ENCODE data around the gene ZACN.
A peak's percentile ranks its signal among the peaks of the same experiment; 100 is the strongest.

The ZACN gene

DNA sequence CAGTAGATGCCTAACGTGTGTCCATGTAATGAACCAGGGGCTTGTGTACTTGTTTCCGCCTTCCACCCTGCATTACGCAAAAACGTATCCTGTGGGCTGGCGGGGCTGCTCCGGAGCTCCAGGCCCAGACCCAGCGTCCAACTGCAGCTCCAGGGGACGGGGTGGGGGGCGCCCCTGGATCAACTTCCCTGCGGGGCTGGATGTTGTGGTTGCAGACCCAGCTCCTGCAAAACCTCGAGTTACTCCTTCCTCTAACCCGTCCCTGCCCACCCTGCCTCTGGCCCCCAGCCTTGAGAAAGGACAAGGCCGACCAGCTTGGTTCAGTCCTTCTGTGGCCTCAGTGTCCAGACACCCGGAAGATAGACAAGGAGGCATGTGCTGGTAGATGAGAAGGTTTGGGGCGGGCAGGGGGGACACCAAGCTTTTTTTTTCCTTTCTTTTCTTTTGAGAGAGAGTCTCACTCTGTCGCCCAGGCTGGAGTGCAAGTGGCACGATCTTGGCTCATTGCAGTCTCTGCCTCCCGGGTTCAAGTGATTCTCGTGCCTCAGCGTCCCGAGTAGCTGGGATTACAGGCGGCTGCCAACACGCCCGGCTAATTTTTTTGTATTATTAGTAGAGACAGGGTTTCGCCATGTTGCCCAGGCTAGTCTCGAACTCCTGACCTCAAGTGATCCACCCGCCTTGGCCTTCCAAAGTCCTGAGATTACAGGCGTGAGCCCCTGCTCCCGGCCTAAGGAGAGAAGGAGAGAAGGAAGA, 25.3 kb downstream of the ZACN start:
- peak overlapping the region; percentile 83 for H3K4me3 ChIP-seq (ENCODE audit: low read length)
- H3K36me3 ChIP-seq (ENCODE audit: control insufficient read depth, insufficient read depth, low read length): peaks cover 8% of the 10 kb centered on the region
- H3K4me1 ChIP-seq (ENCODE audit: control insufficient read depth, insufficient read depth, low read length): peaks cover 5% of the 10 kb centered on the region
- no peak overlapping the region for H3K9ac ChIP-seq (ENCODE audit: low read length)
- no peaks in the 10 kb centered on the region for H3K27me3 ChIP-seq (ENCODE audit: control insufficient read depth, insufficient read depth, low read length)
- peak overlapping the region; percentile 75 for H3K27ac ChIP-seq (ENCODE audit: low read depth, low read length)

DNA sequence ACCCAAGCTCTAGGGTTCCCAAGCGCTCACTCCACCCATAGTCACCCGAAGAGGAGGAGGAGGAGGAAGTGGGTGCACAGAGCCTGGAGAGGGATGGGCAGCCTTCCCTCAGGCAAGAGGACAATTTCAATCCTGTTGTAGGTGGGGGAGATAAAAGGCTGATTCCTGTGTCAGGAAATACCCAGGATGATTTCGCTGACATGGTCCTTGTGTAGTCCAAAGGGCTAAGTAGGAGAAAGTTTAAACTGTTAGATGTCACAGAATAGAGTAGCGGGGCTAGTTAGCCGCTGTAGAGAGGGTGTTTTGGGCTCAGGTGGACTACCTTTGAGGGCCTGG, 25.9 kb downstream of the ZACN start:
- Histone ChIP-seq H3K9ac (ENCODE audit: low read length) (no peak overlapping the region), H3K4me3 (ENCODE audit: low read length) (no peak overlapping the region), H3K36me3 (ENCODE audit: control insufficient read depth, insufficient read depth, low read length) (peaks cover 8% of the 10 kb centered on the region), H3K27ac (ENCODE audit: low read depth, low read length) (no peak overlapping the region), H3K27me3 (ENCODE audit: control insufficient read depth, insufficient read depth, low read length) (no peaks in the 10 kb centered on the region), H3K4me1 (ENCODE audit: control insufficient read depth, insufficient read depth, low read length) (peaks cover 5% of the 10 kb centered on the region)

DNA sequence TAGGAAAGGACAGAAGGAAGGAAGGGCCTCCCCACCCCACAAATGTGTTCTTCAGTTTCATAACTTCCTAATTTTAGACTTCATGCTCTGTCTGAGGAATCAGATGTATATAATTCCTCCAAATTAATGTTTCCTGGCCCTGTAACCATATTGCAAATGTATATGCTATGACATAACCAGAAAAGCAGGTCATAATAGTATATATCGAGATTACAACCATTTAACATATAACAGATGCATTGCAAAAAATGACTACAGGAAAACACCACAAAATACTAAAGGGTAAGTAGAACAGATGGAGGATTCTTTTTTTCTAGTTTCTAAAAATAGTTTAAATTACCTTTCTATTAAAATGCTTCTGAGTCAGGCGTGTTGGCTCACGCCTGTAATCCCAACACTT, 27.7 kb downstream of the ZACN start:
- Histone ChIP-seq H3K27me3 (ENCODE audit: control insufficient read depth, insufficient read depth, low read length) (no peaks in the 10 kb centered on the region), H3K4me1 (ENCODE audit: control insufficient read depth, insufficient read depth, low read length) (peaks cover 5% of the 10 kb centered on the region), H3K9ac (ENCODE audit: low read length) (no peak overlapping the region), H3K27ac (ENCODE audit: low read depth, low read length) (no peak overlapping the region), H3K4me3 (ENCODE audit: low read length) (no peak overlapping the region), H3K36me3 (ENCODE audit: control insufficient read depth, insufficient read depth, low read length) (peaks cover under 1% of the 10 kb centered on the region)

DNA sequence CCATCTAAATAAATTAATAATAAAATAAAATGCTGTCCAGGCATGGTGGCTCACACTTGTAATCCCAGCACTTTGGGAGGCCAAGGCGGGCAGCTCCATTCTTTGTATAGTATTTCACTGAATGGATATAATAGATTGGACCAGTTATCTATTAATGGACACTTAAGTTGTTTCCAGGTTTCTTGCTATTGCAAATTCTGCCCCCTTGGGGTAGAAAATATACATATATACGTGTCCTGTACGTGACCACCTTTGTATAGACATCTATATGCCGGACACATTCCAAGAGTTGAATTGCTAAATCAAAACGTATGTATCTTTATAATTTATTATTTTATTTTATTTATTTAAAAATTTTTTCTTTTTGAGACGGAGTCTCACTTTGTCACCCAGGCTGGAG, 28.5 kb downstream of the ZACN start:
- Histone ChIP-seq H3K4me1 (ENCODE audit: control insufficient read depth, insufficient read depth, low read length) (peaks cover 5% of the 10 kb centered on the region), H3K27ac (ENCODE audit: low read depth, low read length) (no peak overlapping the region), H3K9ac (ENCODE audit: low read length) (no peak overlapping the region), H3K4me3 (ENCODE audit: low read length) (no peak overlapping the region), H3K36me3 (ENCODE audit: control insufficient read depth, insufficient read depth, low read length) (no peaks in the 10 kb centered on the region), H3K27me3 (ENCODE audit: control insufficient read depth, insufficient read depth, low read length) (no peaks in the 10 kb centered on the region)

DNA sequence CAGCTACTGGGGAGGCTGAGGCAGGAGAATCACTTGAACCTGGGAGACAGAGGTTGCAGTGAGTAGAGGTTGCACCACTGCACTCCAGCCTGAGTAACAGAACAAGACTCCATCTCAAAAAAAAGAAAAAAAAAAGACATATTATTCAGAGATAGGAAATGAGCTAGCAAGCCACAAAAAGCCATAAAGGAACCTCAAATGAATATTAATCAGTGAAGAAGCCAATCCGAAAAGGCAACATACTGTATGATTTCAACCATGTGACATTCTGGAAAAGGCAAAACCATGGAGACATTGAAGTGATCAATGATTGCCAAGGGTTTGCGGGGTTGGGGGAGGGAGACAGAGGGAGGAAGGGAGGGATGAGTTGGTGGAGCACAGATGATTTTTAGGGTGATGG, 33.0 kb downstream of the ZACN start:
- Histone ChIP-seq H3K27me3 (ENCODE audit: control insufficient read depth, insufficient read depth, low read length) (no peaks in the 10 kb centered on the region), H3K9ac (ENCODE audit: low read length) (no peak overlapping the region), H3K36me3 (ENCODE audit: control insufficient read depth, insufficient read depth, low read length) (no peaks in the 10 kb centered on the region), H3K27ac (ENCODE audit: low read depth, low read length) (no peak overlapping the region), H3K4me3 (ENCODE audit: low read length) (no peak overlapping the region), H3K4me1 (ENCODE audit: control insufficient read depth, insufficient read depth, low read length) (no peaks in the 10 kb centered on the region)

DNA sequence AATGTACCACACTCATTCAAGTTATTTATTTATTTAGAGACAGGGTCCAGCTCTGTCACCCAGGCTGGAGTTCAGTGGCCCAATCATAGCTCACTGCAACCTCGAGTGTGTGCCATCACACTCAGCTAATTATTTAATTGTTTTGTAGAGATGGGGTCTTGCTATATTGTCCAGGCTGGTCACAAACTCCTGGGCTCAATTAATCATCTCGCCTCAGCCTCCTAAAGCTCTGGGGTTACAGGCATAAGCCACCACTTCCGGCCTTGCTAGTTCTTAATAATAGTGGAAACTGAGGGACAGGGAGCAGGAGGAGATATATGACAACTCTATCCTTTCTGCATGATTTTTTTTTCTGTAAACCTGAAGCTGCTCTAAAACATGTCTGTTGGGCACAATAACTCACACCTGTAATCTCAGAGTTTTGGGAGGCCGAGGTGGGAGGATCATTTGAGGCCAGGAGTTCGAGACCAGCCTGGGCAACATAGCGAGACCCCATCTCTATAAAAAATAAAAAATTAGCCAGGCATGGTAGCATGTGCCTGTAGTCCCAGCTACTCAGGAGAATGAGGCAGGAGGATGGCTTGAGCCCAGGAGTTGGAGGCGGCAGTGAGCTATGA, 36.3 kb downstream of the ZACN start:
- H3K27me3 ChIP-seq (ENCODE audit: control insufficient read depth, insufficient read depth, low read length): no peaks in the 10 kb centered on the region
- H3K36me3 ChIP-seq (ENCODE audit: control insufficient read depth, insufficient read depth, low read length): no peaks in the 10 kb centered on the region
- no peaks in the 10 kb centered on the region for H3K4me1 ChIP-seq (ENCODE audit: control insufficient read depth, insufficient read depth, low read length)
- no peak overlapping the region for H3K4me3 ChIP-seq (ENCODE audit: low read length)
- H3K27ac ChIP-seq (ENCODE audit: low read depth, low read length): no peak overlapping the region
- H3K9ac ChIP-seq (ENCODE audit: low read length): no peak overlapping the region

DNA sequence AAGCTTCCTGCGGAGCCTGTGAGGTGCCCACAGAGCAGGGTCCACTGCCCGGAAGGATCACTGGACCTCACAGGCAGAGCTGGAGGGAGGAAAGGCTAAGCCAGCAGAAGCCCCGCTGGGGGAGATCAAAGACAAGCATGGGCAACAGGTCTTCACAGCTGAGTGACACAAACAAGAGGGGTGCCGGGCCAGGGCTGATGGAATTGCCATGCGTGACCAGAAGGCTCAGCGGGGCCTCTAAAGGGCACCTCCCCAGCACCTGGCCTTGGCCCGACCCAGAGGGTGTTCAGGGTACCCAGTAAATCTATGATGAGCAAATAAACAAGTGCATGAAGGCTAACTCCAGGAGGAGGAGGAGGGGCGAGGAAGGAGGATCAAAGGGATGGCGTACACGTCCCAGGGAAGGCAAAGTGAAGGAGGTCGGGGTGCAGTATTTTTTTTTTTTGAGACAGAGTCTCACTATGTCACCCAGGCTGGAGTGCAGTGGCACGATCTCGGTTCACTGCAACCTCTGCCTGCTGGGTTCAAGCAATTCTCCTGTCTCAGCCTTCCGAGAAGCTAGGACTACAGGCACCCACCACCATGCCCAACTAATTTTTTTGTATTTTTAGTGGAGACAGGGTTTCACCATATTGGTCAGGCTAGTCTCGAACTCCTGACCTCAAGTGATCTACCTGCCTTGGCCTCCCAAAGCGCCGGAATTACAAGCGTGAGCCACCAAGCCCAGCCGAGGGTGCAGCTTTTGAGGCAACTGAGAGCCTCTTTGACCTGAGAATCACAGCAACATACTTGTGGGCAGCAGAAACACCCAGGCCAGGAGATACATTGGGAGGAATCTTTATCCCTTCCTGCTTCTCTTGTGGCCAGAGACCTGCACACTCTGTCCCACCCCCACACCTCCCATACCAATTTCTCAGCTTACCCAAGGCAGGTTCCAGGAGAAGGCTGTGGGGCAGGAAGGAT, 40.7 kb downstream of the ZACN start:
- H3K36me3 ChIP-seq (ENCODE audit: control insufficient read depth, insufficient read depth, low read length): no peaks in the 10 kb centered on the region
- H3K4me3 ChIP-seq (ENCODE audit: low read length): no peak overlapping the region
- H3K27ac ChIP-seq (ENCODE audit: low read depth, low read length): no peak overlapping the region
- no peak overlapping the region for H3K9ac ChIP-seq (ENCODE audit: low read length)
- H3K27me3 ChIP-seq (ENCODE audit: control insufficient read depth, insufficient read depth, low read length): no peaks in the 10 kb centered on the region
- H3K4me1 ChIP-seq (ENCODE audit: control insufficient read depth, insufficient read depth, low read length): no peaks in the 10 kb centered on the region

DNA sequence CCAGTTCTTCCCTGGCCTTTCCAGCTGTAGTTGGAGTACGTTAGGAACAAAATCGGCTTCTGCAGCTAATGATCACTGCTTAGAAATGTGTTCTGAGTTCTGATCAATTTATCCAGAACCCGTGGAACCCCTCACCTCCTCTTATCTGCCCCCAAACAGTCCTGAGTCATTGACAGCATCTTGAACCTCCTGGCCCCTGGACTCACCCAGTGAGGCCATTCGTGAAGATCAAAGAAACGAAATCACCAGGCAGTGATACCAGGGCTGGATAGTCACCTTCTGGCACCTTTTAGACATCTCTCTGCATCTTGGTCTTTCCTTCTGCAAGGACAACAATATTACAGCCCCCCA, 41.7 kb downstream of the ZACN start:
- Histone ChIP-seq H3K36me3 (ENCODE audit: control insufficient read depth, insufficient read depth, low read length) (no peaks in the 10 kb centered on the region), H3K4me3 (ENCODE audit: low read length) (no peak overlapping the region), H3K27me3 (ENCODE audit: control insufficient read depth, insufficient read depth, low read length) (no peaks in the 10 kb centered on the region), H3K27ac (ENCODE audit: low read depth, low read length) (no peak overlapping the region), H3K4me1 (ENCODE audit: control insufficient read depth, insufficient read depth, low read length) (no peaks in the 10 kb centered on the region), H3K9ac (ENCODE audit: low read length) (no peak overlapping the region)

DNA sequence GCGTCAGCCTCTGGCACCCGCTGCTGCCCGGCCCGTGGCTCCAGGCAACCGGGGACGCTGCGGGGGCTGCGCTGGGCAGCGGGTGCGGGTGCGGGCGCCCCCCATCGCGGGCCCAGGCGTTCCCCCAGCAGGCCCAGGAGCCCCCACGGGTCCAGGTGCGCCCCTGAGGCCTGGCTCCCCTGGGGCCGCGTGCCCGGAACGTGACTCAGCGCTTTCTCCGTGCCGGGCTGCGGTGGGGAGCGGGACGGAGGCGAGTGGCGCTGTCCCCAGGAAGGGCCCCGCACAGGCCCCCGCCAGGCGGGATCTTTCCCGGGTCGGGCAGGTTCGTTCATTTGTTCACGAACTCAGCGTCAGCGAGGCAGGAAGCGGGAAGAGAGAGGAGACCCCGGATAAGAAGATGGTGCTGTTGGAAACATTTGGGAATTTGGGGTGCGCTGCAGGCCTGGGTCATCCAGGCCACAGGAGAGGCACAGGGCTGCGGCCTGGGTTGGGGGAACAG, 43.0 kb downstream of the ZACN start:
- peak overlapping the region; percentile 68 for H3K9ac ChIP-seq (ENCODE audit: low read length)
- no peak overlapping the region for H3K27ac ChIP-seq (ENCODE audit: low read depth, low read length)
- peak overlapping the region; percentile 61 for H3K4me3 ChIP-seq (ENCODE audit: low read length)

DNA sequence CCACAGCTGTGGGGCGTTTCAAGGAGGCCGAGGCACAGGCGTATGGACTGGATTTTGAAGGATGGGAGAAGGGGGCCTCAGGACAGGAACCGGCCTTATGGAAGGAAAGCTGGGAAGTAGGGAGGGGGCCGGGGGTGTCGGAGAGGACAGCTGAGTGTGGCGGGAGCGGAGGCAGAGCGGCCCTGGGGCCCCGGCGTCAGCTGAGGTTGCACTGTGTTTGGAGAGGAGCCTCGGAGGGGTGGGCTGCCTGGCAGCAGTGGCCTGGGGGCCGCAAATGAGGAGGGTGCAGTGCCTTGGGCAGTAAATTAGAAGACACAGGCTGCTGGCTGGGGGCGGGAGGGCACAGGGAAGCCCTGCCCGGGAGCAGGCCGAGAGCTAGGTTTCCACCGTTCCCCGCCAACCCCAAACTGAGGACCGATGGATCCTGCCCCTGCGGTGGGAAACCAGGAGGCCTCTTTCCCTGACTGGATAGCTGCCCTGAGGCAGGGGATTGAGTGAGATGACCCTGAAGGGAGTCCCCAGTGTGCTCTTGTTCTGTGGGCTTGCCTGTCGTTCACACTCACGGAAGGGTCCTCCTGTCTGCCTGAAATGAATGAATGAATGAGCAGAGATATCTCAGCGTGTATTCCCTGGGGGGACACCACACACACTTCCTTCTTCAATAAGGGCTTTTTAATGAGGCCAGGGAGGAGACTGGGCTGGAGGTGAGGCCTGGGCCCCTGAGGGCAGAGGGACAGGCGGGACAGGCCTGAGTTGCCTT, 43.6 kb downstream of the ZACN start:
- H3K4me3 ChIP-seq (ENCODE audit: low read length): no peak overlapping the region
- no peak overlapping the region for H3K27ac ChIP-seq (ENCODE audit: low read depth, low read length)
- H3K9ac ChIP-seq (ENCODE audit: low read length): no peak overlapping the region

More for the DNA sequence above, 43.0 kb downstream of the ZACN start:
- Histone ChIP-seq H3K27me3 (ENCODE audit: control insufficient read depth, insufficient read depth, low read length) (no peaks in the 10 kb centered on the region), H3K36me3 (ENCODE audit: control insufficient read depth, insufficient read depth, low read length) (no peaks in the 10 kb centered on the region), H3K4me1 (ENCODE audit: control insufficient read depth, insufficient read depth, low read length) (no peaks in the 10 kb centered on the region)

DNA sequence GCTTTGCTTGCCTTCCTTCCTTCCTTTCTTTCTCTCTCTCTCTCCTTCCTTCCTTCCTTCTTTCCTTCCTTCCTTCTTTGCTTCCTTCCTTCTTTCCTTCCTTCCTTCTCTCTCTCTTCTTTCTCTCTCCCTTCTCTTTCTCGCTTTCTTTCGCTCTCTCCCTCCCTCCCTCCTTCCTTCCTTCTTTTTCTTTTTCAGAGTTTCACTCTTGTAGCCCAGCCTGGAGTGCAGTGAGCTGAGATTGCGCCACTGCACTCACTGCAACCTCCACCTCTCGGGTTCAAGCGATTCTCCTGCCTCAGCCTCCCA, 44.2 kb downstream of the ZACN start:
- Histone ChIP-seq H3K4me1 (ENCODE audit: control insufficient read depth, insufficient read depth, low read length) (no peaks in the 10 kb centered on the region), H3K27ac (ENCODE audit: low read depth, low read length) (no peak overlapping the region), H3K36me3 (ENCODE audit: control insufficient read depth, insufficient read depth, low read length) (no peaks in the 10 kb centered on the region), H3K27me3 (ENCODE audit: control insufficient read depth, insufficient read depth, low read length) (no peaks in the 10 kb centered on the region), H3K9ac (ENCODE audit: low read length) (no peak overlapping the region), H3K4me3 (ENCODE audit: low read length) (no peak overlapping the region)

More for the DNA sequence above, 43.6 kb downstream of the ZACN start:
- Histone ChIP-seq H3K36me3 (ENCODE audit: control insufficient read depth, insufficient read depth, low read length) (no peaks in the 10 kb centered on the region), H3K4me1 (ENCODE audit: control insufficient read depth, insufficient read depth, low read length) (no peaks in the 10 kb centered on the region), H3K27me3 (ENCODE audit: control insufficient read depth, insufficient read depth, low read length) (no peaks in the 10 kb centered on the region)
